ENCODE results near the gene DENND10.
"Not testable (repeated sequence)": the region's sequence is repeated elsewhere in the genome, so short reads cannot be mapped to it uniquely, and the experiment has no call there.

DENND10 gene

DNA sequence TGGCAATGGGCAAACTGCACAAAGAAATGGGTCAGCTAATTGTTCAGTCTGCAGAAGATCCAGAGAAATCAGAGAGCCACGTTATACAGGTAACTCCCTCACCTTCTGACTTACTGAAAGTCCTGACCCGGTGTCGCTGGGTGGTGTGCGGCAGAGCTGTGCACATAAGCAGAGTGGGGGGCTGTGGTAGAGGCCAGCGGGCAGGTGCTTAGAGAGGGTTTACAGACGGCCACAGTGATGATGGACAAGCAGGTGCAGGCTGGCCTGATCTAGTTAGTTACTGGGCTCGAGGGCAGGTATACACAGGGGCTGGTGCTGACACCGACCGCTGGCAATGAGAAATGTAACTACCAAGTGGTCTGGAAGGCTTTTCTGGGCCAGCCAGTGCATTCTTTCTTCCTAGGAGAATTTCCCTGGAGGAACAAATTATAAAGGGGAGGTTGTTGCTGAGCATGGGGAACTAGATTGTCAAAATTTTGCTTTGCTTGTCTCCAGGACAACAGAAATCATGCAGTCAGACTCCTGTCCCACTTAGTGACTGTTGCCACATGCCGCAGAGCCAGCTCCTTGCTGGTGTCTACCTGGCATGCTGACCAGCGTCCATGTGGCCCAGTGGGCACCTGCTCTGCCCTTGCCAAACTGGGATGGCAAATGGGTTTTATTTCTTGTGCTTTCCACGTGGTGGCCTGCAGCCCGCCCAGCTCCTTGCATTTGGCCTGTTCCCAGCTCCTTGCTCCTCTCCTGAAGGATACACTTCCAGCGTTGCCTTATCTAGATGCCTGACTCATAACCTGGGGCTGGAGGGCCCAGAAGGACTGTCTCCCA is 28.8 kb downstream of the DENND10 start:
- DNase-seq (ENCODE audit: low read depth), result no peak

- DNase-seq (ENCODE audit: low read depth), result no peak
These were observed 30.0 kb downstream of the DENND10 start for GRCh38 chr10:119133949-119134348.

GRCh38 chr10:119135513-119135881 is 31.6 kb downstream of the DENND10 start:
- DNase-seq (ENCODE audit: low read depth), result no peak

GRCh38 chr10:119136084-119136483 is 32.2 kb downstream of the DENND10 start:
- no peak for DNase-seq (ENCODE audit: low read depth)

- not testable (repeated sequence) for DNase-seq (ENCODE audit: low read depth)
These were observed 34.0 kb downstream of the DENND10 start for GRCh38 chr10:119137878-119138277.

GRCh38 chr10:119138346-119139306 is 34.7 kb downstream of the DENND10 start:
- no peak for DNase-seq (ENCODE audit: low read depth)

- no peak for DNase-seq (ENCODE audit: low read depth)
These were observed 35.7 kb downstream of the DENND10 start for GRCh38 chr10:119139464-119140067.

DNA sequence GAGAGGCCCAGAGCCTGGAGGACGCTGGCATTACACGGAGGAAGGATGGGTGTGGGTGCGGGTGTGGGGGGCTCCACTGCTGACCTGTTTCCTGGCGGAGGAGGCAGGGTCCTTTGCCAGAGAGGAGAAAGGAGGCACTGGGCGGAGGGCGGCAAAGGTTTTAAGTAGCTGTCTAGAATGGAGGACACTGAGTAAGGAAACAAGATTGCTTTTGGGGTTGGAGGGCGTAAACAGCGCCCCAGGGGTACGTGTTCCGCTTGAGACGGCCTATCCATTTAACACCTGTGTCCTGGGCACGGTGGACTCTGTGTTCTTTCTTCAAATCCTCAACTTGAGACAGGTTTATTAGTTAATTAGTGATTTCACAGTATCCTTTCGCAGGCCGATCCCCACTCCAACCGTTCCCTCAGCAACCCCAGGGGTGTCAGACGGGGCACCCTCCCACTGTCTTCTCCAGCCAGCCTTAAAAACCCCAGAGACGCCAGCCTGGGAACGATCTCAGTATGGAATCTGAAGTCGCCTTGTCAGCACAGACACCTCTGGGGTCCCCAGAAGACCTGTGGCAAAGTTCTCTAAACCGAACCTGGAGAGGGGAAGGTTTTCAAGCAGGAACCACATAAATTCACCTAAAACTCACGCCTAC is 36.8 kb downstream of the DENND10 start:
- DNase-seq (ENCODE audit: low read depth), result no peak

DNA sequence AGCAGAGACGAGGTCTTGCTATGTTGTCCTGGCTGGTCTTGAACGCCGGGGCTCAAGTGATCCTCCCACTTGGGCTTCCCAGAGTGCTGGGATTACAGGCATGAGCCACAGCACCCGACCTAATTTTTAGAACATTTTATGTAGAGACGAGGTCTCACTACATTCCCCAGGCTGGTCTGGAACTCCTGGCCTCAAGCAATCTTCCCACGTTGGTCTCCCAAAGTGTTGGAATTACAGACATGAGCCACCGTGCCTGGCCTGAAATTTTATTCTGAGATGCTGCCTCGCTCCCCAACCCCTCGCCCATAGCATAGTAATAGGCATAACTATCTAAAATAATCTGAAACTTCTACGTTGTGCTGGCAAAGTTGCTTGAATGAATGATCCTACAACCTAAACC is 39.7 kb downstream of the DENND10 start:
- DNase-seq (ENCODE audit: low read depth), result no peak

- no peak for DNase-seq (ENCODE audit: low read depth)
These were observed 45.2 kb downstream of the DENND10 start for GRCh38 chr10:119149157-119149556.

- no peak for DNase-seq (ENCODE audit: low read depth)
These were observed 45.8 kb downstream of the DENND10 start for GRCh38 chr10:119149729-119150128.

DNA sequence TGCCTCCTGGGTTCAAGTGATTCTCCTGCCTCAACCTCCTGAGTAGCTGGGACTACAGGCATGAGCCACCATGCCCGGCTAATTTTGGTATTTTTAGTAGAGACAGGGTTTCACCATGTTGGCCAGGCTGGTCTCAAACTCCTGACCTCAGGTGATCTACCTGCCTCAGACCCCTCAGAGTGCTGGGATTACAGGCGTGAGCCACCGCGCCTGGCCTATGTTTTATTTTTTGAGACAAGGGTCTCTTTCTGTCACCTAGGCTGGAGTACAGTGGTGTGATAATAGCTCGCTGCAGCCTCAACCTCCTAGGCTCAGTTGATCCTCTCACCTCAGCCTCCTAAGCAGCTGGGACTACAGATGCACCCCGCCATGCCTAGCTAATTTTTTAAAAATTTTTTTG is 47.7 kb downstream of the DENND10 start:
- DNase-seq (ENCODE audit: low read depth), result not testable (repeated sequence)

DNA sequence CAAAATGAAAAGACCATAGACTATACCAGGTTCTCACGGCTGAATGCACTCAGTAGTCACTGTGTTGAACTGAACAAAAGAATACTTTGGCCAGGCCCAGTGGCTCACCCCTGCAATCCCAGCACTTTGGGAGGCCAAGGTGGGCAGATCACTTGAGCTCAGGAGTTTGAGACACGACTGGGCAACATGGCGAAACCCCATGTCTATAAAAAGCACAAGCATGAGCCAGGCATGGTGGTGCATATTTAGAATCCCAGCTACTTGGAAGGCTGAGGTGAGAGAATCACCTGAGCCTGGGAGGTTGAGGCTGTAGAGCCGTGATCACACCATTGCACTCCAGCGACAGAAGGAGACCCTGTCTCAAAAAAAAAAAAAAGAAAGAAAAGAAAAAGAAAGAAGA is 49.1 kb downstream of the DENND10 start:
- no peak for DNase-seq (ENCODE audit: low read depth)

- DNase-seq (ENCODE audit: low read depth), result no peak
These were observed 49.7 kb downstream of the DENND10 start for GRCh38 chr10:119153661-119154060.

DNA sequence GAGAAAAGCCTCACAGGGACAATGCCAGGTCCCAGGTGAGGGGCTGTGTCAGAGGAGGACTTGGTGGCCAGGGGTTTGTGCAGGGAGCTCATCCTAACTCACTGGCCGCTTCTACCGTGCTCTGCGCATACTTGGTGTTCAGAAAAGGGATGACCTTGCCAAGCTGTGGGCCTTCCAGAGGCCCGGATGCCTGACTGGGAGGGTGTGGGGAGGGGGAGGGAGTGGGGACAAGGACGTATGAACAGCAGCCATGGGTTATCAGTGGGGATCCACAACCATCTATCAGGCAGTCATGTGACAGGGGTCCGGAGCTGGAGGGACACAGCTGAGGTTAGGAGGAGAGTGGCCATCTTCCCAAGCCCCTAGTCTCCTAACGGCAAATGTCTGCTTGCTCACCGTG is 55.4 kb downstream of the DENND10 start:
- no peak for DNase-seq (ENCODE audit: low read depth)

DNA sequence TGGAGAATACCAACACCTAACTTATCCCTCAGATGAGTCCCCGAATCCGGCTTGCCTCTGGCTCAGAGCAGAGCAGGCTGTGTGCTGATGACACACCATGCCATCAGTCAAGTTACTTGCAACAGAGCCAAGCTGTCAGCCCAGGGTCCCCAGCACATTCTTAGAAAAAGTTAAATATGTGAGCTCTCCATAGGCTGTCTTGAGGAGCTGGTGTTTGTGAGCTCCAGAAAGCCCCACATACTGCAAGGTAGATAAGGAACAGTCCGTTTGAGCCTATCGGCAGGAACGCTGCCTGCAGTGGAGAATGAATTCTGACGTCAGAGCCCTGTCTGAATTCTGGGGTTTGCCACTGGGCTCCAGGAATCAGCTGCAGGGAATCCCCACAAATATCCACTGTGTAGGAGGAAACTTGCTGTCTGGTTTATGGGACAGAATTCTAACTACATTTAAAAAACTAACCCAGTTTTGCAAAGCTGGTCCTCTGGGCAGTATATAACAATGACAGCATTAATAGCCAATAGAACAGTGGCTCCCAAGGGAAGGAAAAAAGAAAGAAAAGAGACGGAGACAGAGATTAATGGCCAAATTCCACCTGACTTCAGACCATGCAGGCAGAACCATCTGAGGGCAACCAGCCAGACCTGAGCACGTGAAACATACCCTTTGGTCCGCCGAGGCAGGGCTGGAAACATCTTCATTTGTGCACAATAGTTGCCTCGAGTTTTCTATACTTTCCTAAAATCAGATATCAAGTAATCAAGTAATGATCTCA is 58.0 kb downstream of the DENND10 start:
- no peak for DNase-seq (ENCODE audit: low read depth)

GRCh38 chr10:119162452-119163092 is 58.7 kb downstream of the DENND10 start:
- DNase-seq (ENCODE audit: low read depth), result no peak

DNA sequence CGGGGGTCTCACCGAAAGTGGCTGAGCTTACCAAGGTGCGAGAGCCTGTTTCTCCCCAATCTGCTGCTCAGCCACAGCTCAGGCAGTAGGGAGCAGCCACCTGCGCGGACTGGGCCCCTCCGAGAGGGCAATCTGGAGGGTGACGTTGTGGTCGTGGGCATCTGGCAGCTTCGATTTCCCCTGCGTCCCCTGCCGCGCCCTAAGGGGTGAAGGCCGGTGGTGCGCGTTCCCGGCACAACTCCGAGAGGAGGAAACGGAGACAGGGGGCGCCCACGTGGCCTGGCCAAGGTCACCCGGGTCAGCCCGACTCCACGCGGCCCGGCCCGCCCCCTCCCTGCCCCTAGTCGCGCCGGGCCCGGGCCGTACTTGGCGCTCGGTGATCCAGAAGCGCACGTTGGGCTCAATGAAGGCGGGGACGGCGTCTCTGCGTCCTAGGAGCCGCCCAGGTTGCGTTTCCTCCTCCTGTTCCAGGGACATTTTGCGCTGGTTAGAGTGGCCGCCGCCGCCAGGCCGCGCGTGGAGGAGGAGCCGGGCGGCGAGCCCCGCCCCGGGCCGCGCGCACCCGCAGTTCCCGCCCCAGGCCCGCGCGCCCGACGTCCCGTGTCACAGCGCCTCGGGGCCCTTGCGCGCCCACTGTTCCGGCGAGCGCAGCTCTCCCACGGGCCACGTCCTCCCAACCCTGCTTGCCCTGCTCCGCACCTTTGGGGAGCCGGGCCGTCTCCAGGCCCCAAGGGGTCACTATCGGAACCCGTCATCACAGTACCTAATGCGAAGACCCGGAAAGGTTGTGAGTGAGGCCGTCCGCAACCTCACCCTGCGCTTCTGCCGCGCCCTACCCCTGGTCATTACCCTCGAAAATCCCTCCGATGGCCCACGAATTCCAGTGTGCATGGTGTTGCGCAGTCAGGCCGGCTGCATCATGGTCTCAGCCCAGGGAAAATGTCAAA is 61.5 kb downstream of the DENND10 start, which contains the start of gene SFXN4:
Gene SFXN4 (minus strand): TSS at position 544 of the 947 bp plus-strand sequence. CDS start 67 bp downstream, at position 477.
- DNase-seq (ENCODE audit: low read depth), result peak; percentile 70

- no peak for DNase-seq (ENCODE audit: low read depth)
These were observed 62.2 kb downstream of the DENND10 start for GRCh38 chr10:119166118-119166500.

All from stimulated activated CD8-positive, alpha-beta memory T cell treated with anti-CD3 and anti-CD28 coated beads, Interleukin-4, amount 100 ng/mL, for 24 hours (primary cell).